G401.6 (cell line): ENCODE data around the gene ESYT2.

ENCODE experiments used
- FAIRE-seq: peaks from 2 replicates; lab custom pipeline; 2012; peaks lifted over from hg19 to GRCh38; lab: Jason Lieb, UNC

ESYT2 gene

GRCh38 chr7:158742065-158742821 lies 87.1 kb downstream of the ESYT2 start:
- FAIRE-seq: no peak

GRCh38 chr7:158741294-158741666 lies 88.0 kb downstream of the ESYT2 start:
- FAIRE-seq: no peak

DNA sequence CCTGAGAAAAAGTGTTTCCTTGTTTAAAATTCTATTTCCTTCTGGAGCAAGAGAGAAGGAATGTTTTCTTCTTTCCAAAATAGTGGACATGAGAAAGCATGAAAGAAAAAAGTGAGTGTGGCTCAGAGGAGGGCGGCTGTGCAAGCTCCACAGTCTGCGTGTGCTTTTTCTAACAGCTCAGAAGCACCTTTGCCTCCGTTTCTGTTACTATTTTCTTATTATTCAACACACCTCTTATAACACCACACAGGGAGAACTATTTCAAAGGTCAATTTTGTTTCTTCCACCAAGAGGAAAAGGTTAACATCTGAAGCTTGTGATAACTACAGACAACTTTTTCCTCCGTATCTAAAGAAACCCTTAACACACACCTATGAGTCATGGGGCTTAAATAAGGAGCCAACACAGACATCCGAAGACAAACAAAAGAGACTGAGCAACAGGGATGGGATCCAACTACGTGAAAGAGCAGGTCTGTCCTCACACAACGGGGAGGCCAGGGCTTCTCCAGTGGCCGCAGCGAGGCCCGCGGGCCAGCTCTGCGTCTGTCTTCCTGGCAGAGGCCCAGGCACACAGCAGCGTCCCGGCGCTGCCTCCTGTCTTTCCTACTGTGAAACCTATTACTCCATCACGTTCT lies 88.5 kb downstream of the ESYT2 start:
- no peak for FAIRE-seq

DNA sequence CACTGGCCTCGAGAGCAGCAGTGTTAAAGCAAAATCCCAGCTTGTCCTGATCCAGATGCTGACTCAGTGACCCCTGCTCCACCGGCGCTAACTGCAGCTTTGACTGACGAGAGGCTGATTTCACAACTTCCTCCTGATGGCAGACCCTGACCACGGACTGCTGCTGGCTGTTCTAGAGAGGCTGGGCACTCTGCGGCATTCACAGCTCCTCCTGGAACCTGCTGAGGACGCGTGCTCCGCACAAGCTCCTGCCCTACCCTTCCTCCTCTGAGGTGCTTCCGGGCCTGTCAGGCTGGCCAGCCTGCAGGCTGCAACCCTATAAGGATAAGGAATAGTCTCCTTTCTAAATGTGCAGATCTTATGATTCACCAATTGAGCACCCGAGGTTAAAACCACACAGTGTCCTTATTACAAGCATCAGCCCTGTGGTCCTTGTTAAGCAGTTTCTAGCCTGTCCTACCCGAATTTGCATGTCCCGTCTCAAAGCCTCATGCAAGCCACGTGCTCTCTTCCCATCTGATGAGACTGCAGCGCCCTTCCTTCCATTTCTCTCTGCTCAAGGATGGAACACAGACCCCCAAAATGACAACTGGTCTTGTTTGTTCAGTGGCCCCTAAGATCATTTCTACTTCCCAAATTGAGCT lies 89.2 kb downstream of the ESYT2 start:
- FAIRE-seq: no peak

DNA sequence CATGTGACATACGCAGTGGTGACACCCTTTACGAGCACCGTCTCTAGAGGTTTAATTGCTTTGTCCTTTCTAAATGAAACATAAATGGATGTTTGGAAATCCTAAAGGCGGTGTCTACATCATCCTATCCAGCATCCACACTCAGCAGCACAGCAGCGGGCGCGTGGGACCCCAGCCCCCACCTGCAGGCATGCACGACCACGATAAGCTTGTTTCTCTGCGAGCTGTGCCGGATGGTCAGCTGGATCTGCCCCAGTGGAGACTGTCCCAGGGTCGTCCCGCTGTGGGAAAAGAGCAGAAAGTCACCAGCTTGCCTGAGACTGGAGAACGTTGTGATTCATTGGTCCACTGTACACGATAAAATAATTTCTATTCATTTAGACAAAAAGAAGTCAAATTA lies 90.5 kb downstream of the ESYT2 start:
- FAIRE-seq: no peak

- FAIRE-seq: no peak
These were observed 92.1 kb downstream of the ESYT2 start for GRCh38 chr7:158737064-158737695.

DNA sequence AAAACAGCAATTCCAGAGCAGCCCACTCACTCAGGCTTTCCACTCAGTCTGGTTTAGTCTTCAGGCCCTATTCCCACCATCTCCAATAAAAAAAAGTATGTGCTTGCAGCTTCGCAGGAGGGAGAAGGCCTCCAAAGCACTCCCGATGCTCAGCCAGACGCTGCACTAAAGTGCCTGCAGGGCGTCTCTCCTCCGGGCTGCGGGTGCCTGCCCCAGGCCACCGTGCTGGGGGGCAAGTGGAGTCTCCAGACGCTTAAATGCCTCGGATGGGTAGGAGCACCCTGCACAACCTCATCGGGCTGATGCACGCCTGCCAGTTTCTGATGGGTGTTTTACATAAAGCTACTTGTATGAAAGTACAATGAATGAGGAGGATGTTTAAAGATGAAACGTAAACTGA lies 93.4 kb downstream of the ESYT2 start:
- FAIRE-seq: no peak

DNA sequence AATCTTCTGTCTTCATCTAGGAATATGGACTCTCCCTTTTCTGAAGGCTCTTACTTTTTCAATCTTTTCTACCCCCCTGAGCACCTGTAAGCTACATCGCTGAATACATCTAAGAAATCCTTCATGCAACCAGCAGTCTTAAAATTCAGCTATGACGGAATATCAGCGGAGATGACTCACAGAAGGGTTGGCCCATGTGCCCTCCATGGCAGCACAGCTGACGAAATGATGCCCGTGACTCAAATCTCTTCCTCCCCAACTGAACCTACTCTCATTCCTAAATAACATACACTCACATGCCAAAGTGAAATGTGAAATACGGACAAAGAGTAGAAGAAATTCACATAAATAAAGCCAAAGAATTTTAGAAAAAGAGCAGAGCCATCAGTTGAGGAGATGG lies 94.4 kb downstream of the ESYT2 start:
- no peak for FAIRE-seq

DNA sequence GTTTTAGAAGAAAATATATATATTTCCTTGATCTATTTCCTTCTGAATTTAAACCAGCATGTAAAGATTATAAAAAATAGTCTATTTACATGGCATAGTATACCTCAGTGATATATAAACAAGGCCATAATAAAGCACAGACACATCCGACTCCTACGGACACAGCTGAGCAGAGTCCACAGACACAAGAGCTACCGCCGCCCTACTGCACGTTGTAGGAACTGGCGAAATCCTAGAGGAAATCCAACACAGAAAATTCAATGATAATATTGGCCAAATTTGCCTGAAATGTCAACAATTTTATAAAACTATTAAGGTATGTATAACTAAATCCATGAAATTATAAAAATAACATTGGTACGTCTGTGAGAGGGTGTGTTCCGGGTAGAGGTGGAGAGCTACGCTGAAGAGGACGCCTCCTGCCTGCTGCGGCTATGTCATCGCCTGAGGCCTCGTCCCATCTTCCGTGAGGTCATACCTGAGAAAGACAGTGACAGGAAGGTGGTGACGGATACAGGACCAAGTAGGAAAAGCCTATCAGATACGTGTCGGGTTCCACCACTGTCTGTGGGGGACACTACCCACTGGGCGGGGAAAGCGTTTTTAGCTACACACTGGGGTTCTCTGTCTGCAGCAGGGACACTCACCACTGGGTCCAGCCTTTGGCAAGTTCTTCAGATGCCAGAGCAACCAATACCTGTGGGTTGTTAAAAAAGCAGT lies 95.4 kb downstream of the ESYT2 start:
- FAIRE-seq: no peak

DNA sequence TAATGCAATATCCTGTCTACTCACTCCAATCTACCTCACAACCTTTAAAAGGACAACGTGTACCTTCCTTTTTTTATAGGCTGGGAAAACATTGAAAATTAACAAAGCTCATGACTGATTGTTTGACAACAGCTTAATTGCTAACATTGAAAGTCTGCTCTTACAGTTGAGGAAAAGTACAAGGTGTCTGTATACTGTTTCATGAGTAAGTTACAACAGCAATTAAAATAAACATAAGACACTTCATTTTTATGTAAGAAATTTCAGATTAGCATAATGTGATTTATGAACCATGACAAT lies 96.1 kb downstream of the ESYT2 start:
- FAIRE-seq: no peak

DNA sequence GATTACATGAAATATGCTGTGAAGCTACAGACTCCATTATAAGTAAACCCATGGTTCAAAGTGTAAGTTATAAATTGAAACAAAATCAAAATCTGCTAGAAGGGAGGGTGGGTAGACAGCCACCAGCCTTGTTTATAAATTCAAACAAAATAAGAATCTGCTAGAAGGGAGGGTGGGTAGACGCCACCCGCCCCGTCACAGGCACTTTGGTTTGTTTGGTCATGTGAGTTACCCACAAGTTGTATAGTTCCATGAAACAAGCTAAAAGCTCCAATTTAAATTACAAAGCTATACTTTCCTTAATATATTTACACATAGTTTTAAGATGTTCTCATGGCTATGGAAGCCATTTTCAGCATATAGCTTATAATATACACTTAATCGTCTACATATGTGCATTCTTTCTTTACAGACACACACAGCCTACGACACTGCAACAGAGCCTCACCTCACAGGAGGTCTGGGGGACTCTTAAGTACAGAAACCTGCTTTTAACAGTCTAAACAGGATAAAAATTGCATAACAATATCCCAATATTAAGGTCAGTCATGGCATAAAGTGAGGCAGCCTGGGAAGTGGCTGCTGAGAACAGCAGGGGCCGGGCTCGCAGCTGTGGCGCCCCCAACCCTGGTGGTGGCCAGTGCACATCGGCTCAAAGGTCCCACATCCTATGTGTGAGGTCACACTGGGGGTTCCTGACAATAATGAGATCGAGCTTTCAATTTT lies 96.7 kb downstream of the ESYT2 start:
- FAIRE-seq: no peak

GRCh38 chr7:158731761-158732160 lies 97.5 kb downstream of the ESYT2 start:
- no peak for FAIRE-seq

DNA sequence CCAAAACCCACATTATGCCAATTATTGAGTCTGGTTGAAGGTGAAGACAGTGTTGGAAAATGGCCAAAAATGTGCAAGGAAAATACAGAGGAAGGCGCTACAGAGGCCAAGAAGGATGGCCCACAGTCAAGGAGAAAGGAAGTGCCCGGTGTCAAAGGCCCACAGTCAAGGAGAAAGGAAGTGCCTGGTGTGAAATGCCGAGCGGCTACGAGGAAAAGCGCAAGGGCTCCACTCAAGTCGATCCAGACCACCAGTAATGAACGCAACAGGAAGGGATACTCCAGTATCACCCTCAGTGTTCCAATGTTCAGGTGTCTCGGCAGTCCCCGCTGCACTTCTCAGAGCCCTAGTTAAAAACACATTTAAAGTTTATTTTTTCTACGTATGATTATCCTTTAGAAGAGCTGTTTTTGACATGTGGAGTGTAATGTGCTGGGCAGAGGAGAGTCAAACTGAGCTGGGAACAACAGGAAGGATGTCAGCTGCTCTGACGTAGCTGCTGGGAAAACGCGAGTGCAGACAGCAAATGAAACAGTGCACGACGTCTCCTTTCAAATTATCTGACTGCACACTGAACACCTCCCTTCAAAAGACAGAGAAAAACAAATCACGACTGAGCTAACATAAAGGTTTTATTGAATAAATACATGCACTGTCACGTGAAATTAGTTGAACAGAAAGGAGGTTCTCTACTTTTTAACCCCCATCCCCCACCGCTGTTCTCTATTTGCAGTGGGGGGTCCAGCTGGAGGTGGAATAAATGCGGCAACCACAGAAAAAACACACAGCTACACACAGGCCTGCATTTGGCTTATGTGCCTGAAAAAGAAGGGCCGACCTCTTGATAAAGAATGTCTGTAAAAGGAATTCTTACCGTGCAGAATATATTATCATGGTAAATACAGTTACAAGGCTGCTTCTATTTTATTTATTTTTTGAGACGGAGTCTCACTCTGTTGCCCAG lies 98.6 kb downstream of the ESYT2 start:
- FAIRE-seq: no peak

DNA sequence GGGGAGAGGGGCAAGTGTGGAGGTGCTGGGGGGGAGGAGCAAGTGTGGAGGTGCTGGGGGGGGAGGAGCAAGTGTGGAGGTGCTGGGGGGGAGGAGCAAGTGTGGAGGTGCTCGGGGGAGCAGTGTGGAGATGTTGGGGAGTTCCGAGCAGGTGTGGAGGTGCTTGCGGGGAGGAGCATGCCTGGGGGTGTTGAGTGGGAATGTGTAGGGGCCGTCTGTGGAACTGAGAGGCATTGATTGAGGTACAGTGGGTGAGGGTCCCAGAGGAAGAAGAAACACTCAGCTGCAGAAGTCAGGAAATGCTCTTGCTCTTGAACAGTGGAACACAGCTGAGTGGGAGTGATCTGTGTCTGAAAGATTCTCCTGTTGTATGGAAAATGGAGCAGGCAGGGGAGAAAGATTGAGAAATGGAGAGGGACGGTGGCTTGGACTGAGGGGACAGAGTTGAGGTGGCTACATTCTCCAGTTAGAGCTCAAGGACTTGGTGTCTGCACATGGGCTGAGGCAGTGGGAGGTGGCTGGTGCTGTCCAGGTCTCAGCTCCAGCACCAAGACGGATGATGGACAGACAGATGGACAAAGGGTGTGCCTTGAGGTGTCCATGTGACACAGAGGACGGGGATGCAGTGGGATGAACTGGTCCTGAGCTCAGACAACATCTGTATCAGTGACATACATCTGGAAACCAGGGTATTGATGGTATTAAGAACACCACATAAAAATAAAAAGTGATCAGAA lies 99.5 kb downstream of the ESYT2 start:
- FAIRE-seq: no peak

GRCh38 chr7:158728911-158729645 lies 100.2 kb downstream of the ESYT2 start:
- no peak for FAIRE-seq

GRCh38 chr7:158727690-158728089 lies 101.6 kb downstream of the ESYT2 start:
- FAIRE-seq: no peak

DNA sequence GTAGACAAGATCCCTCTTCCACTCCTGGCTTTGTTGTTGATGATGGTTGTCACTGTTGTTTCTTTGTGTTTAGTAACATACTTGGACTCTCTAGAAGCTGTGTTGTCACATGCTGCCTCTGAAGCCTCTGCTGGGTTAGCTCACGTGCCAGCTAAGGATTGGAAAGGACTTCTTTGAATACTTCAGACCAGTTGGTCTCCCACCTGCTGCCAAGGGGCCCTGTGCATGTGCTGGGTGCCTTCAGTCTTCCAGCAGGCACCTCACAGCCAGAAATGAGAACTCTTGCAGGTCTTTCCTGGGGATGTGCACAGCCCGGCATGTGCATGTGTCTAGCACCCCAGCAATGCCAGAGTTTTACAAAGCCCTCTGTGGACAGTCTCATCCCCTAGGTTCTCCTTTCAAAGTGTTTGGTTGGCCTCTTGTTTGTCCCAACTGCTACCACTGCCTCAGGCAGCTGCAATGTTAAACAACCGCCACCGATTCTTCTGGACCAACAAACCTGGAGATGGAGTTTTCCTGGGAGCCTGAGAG lies 103.0 kb downstream of the ESYT2 start:
- no peak for FAIRE-seq

DNA sequence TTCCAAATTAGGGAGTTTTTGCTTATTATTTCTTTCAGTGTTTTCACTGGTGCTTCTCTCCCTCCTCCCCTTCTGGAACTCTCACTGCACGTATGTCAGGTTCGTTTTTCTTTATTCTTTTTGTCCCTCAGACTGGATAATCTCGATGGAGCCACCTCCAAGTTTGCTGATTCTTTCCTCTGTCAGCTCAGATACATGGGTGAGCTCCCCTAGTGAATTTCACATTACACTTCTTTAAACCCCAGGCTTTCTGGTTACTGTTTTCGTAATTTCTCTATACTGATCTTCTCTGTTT lies 103.9 kb downstream of the ESYT2 start:
- no peak for FAIRE-seq
